ENCODE results near the gene ATP6V1E1.

ATP6V1E1 gene

DNA sequence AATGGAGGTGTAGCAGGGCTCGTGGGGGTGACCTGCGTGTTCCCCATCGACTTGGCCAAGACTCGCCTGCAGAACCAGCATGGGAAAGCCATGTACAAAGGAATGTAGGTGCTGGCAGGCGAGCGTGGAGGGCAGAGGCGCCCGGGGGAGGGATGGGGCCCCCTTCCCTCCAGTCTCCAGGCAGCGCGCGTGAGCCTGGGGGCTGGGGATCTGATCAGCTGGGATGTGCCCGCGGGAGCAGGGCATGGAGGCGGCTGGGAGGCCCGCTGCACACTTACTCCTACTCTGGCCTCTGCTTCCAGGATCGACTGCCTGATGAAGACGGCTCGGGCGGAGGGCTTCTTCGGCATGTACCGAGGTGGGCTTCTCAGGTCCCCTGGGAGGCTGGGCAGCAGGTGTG is 47.5 kb downstream of the ATP6V1E1 start:
- ATAC-seq (ENCODE audit: insufficient read depth, low read depth) = no peak

GRCh38 chr22:17580441-17581031 is 48.0 kb downstream of the ATP6V1E1 start:
- Histone ChIP-seq H3K79me2 (ENCODE audit: insufficient read depth, low read length) (no peaks in the 10 kb centered on the region), H3K4me1 (ENCODE audit: insufficient read depth, low read length) (no peaks in the 10 kb centered on the region), H2AFZ (ENCODE audit: low read depth, low read length) (no peak overlapping the region), H3K9ac (ENCODE audit: low read depth, low read length) (no peak overlapping the region), H4K20me1 (ENCODE audit: insufficient read depth, low read length) (no peaks in the 10 kb centered on the region), H3K36me3 (ENCODE audit: insufficient read depth, low read length) (no peaks in the 10 kb centered on the region), H3K4me2 (ENCODE audit: insufficient read depth, low read length) (no peak overlapping the region), H3K9me3 (ENCODE audit: insufficient read depth, low read length, severe bottlenecking) (no peaks in the 10 kb centered on the region), H3K27ac (ENCODE audit: low read length) (no peak overlapping the region), H3K27me3 (ENCODE audit: insufficient read depth, low read length, poor library complexity) (no peaks in the 10 kb centered on the region), H3K4me3 (ENCODE audit: low read depth in 1 of 2, low read length in 2 of 2) (no peak overlapping the region)
- ATAC-seq (ENCODE audit: insufficient read depth, low read depth) = no peak
- no peak for TF ChIP-seq EZH2 (IDR thresholded peaks at IDR 0.05; ENCODE audit: borderline replicate concordance, low read depth, low read length, severe bottlenecking)
- no peak for TF ChIP-seq CTCF (IDR thresholded peaks at IDR 0.05; ENCODE audit: borderline replicate concordance, extremely low read depth, low read length, poor library complexity, severe bottlenecking)
- no peak for DNase-seq

More for the DNA sequence above, 47.5 kb downstream of the ATP6V1E1 start:
- H3K36me3 ChIP-seq (ENCODE audit: insufficient read depth, low read length) = no peaks in the 10 kb centered on the region
- H4K20me1 ChIP-seq (ENCODE audit: insufficient read depth, low read length) = no peaks in the 10 kb centered on the region
- H3K4me1 ChIP-seq (ENCODE audit: insufficient read depth, low read length) = no peaks in the 10 kb centered on the region
- no peaks in the 10 kb centered on the region for H3K27me3 ChIP-seq (ENCODE audit: insufficient read depth, low read length, poor library complexity)
- H3K9me3 ChIP-seq (ENCODE audit: insufficient read depth, low read length, severe bottlenecking) = no peaks in the 10 kb centered on the region
- no peak for DNase-seq
- H3K79me2 ChIP-seq (ENCODE audit: insufficient read depth, low read length) = no peaks in the 10 kb centered on the region
- H2AFZ ChIP-seq (ENCODE audit: low read depth, low read length) = no peak overlapping the region
- H3K9ac ChIP-seq (ENCODE audit: low read depth, low read length) = no peak overlapping the region
- no peak overlapping the region for H3K4me2 ChIP-seq (ENCODE audit: insufficient read depth, low read length)
- TF ChIP-seq EZH2 (IDR thresholded peaks at IDR 0.05; ENCODE audit: borderline replicate concordance, low read depth, low read length, severe bottlenecking) (no peak), CTCF (IDR thresholded peaks at IDR 0.05; ENCODE audit: borderline replicate concordance, extremely low read depth, low read length, poor library complexity, severe bottlenecking) (no peak)
- no peak overlapping the region for H3K4me3 ChIP-seq (ENCODE audit: low read depth in 1 of 2, low read length in 2 of 2)
- no peak overlapping the region for H3K27ac ChIP-seq (ENCODE audit: low read length)

- TF ChIP-seq EZH2 (IDR thresholded peaks at IDR 0.05; ENCODE audit: borderline replicate concordance, low read depth, low read length, severe bottlenecking) (no peak), CTCF (IDR thresholded peaks at IDR 0.05; ENCODE audit: borderline replicate concordance, extremely low read depth, low read length, poor library complexity, severe bottlenecking) (no peak)
These were observed 49.0 kb downstream of the ATP6V1E1 start for GRCh38 chr22:17579535-17579981.

More at GRCh38 chr22:17579535-17579981, 49.0 kb downstream of the ATP6V1E1 start:
- H3K4me3 ChIP-seq (ENCODE audit: low read depth in 1 of 2, low read length in 2 of 2) = no peak overlapping the region
- H3K79me2 ChIP-seq (ENCODE audit: insufficient read depth, low read length) = no peaks in the 10 kb centered on the region
- H3K27ac ChIP-seq (ENCODE audit: low read length) = no peak overlapping the region
- DNase-seq (no peak), ATAC-seq (ENCODE audit: insufficient read depth, low read depth) (no peak)
- no peak overlapping the region for H3K9ac ChIP-seq (ENCODE audit: low read depth, low read length)
- no peaks in the 10 kb centered on the region for H3K36me3 ChIP-seq (ENCODE audit: insufficient read depth, low read length)
- no peak overlapping the region for H2AFZ ChIP-seq (ENCODE audit: low read depth, low read length)
- no peaks in the 10 kb centered on the region for H3K27me3 ChIP-seq (ENCODE audit: insufficient read depth, low read length, poor library complexity)
- no peaks in the 10 kb centered on the region for H3K9me3 ChIP-seq (ENCODE audit: insufficient read depth, low read length, severe bottlenecking)
- no peaks in the 10 kb centered on the region for H3K4me1 ChIP-seq (ENCODE audit: insufficient read depth, low read length)
- H3K4me2 ChIP-seq (ENCODE audit: insufficient read depth, low read length) = no peak overlapping the region
- H4K20me1 ChIP-seq (ENCODE audit: insufficient read depth, low read length) = no peaks in the 10 kb centered on the region
